T-helper 1 cell (primary cell): ENCODE results near the gene STYXL1.
A peak's percentile ranks its signal among the peaks of the same experiment; 100 is the strongest.
"Not testable (repeated sequence)": the region's sequence is repeated elsewhere in the genome, so short reads cannot be mapped to it uniquely, and the experiment has no call there.

ENCODE experiments used
- DNase-seq, 5 donors: peaks; one replicate each; pipeline ENCODE4 v3.0.0-alpha.2; 2012 to 2020
- total RNA-seq, 4 donors: gene quantifications; one replicate each; lab custom pipeline; 2026; lab: John Stamatoyannopoulos, UW

Gene STYXL1, protein sequence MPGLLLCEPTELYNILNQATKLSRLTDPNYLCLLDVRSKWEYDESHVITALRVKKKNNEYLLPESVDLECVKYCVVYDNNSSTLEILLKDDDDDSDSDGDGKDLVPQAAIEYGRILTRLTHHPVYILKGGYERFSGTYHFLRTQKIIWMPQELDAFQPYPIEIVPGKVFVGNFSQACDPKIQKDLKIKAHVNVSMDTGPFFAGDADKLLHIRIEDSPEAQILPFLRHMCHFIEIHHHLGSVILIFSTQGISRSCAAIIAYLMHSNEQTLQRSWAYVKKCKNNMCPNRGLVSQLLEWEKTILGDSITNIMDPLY
- 7.9 to 13.0 (median 9.6) reads per million in 4 donors for total RNA-seq

DNA sequence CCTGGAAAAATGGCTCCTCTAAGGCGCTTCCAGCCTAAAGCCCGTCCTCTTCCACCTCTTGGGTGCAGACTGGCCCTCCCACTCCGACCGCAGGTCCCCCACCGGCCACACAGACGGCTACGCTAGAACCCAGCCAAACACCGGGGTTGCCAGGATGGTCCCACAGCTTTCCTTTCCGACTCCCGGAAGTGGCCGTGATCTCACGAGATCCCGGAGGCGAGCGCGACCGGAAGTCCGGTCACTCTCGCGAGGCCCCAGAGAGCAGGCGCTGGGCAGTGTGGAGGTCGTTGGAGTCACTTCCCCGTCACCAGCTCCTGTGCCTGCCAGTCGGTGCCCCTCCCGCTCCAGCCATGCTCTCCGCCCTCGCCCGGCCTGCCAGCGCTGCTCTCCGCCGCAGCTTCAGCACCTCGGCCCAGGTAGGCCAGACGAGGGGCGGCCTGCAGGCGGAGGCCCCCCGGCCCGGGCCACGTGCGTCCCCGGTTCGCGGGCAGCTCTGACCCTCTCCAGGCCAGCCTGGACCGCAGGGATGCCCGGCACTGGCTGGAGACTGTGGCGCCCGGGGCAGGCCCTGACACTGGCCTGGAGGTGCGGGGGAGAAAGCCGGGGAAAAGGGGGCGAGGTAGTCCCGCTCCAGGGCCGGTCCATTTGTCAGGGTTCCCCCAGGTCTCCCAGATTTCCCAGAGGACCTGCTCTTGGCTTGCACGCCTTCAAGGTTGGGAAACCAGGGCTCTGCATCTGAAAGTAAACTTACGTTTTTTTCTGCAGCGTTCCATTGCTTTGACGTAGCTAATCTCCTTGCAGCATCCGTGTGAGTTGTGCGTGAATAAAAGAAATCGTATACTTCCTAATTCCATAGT, at the start of gene STYXL1, which contains the start of gene MDH2:
TSS of gene STYXL1 (minus strand) at position 190 of the 857 bp plus-strand sequence. CDS start 17,477 bp downstream, outside the sequence.
TSS of gene MDH2 (plus strand) at position 296 of the 857 bp plus-strand sequence. CDS start at position 351, 55 bp downstream.
- peak; percentile 73 to 94 (median 80) for DNase-seq

DNA sequence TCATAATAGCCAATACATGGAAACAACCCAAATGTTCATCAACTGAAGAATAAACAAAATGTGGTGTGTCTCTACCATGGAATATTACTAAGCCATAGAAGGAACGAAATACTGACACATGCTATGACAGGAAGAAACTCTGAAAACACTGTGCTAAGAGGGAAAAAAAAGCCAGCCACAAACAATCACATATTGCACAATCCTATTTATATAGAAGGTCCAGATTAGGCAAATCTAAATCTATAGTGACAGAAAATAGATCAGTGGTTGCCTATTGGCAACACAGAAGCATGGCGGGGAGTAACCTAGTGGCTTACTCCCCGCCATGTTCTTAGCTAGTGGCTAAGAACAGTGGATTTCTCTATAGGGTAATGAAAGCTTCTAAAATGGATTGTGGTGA, 48.1 kb upstream of the STYXL1 start:
- no peak for DNase-seq

DNA sequence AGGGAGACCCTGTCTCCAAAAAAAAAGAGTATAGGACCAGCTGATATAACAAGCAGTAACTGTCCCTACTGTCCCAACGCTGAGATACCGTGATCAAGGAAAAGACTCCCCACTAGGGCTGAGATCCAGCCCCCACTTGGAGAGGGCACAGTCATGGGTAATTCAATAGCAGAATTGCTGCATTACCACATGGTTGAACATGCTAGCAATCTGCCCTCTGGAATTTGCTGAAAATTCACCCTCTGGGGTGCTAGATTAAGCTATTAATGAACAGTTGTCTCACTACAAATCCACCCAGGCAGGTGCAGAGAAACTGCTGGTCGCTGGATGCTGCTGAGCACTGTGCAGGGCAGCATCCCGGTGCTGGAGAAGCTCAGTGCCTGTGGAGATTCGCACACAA, 46.5 kb upstream of the STYXL1 start:
- not testable (repeated sequence) for DNase-seq

DNA sequence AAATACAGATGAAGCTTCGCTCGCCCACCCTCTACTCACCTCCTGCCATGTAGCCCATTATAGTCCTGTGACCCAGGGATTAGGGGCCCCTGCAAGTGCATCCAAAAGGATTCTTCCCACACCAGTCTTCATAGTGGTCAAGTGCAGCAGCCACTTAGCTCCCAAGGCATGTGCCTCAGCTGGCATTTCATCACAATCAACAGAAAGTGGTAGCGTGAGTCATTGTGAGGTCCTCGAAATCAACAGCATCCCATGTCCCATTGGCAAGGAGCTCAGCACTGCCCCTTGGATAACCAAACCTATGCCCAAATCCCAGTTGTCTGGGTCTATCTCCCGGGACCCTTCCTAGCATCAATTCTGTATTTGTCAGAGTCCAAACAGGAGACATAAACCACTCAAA, 45.7 kb upstream of the STYXL1 start:
- DNase-seq = not testable (repeated sequence)

DNA sequence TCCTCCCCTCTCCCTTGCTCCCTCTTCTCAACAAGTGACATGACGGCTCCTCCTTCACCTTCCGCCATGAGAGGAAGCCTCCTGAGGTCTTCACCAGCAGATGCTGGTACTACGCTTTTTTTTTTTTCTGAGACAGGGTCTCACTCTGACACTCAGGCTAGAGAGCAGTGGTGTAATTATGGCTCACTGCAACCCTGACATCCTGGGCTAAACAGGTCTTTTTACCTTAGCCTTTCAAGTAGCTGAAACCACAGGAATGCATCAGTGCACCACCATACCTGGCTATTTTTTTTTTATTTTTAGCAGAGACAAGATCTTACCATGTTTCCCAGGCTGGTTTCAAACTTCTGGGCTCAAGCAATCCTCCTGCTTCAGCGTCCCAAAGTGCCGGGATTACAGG, 43.7 kb upstream of the STYXL1 start:
- DNase-seq = no peak

DNA sequence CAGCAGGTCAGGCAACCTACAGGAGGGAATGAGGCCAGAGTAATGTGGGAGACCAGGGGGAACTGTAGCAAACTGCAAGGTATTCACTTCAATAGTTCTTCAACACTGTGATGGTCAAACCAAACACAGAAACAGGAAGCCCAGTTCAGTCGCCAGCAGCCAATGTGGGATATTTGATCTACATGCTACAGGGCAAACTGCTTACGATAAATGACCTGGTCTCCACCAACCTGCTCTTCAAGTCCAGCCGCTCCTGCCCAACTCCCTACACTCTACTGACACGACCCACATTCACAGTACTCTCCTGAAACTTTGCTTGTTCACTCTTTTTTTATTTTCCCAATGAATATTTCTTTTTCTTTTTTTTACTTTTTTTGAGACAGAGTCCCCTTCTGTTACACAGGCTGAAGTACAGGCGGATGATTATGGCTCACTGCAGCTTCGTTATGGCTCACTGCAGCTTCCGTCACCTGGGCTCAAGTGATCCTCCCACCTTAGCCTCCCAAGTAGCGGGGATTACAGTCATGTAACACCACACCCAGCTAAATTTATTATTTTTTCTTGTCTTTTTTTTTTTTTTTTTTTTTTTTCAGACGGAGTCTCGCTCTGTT, 42.2 kb upstream of the STYXL1 start:
- no peak for DNase-seq

DNA sequence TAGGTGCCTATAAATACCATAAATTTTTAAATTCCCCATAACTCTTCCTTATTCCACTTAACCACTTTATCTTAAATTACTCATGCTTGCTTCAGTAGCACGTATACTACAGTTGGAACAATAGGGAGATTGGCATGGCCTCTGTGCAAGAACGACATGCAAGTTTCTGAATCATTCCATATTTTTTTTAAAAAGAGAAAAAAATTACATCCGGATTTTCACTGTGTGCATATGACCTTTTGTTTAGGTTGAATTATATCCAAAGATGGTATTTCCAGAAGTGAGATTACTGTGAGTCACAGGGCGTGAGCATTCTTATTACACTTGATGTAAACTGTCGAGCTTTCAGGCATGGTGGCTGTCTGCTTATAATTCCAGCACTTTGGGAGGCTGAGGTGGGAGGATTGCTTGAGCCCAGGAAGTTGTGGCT, 39.6 kb upstream of the STYXL1 start:
- not testable (repeated sequence) for DNase-seq

DNA sequence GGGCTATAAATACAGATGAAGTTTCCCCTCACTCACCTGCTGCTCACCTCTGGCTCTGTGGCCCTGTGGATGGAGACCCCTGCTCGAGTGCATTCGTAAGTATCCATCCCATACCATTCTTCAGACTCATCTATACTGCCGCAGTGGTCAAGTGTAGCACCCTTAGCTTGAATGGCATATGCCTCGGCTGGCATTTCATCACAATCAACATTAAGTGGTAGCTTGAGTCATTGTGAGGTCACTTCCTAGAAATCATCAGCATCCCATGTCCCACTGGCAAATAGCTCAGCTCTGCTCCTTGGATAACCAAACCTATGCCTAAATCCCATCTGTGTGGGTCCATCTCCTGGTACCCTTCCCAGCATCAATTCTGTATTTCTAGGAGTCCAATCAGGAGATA, 38.3 kb upstream of the STYXL1 start:
- no peak for DNase-seq

DNA sequence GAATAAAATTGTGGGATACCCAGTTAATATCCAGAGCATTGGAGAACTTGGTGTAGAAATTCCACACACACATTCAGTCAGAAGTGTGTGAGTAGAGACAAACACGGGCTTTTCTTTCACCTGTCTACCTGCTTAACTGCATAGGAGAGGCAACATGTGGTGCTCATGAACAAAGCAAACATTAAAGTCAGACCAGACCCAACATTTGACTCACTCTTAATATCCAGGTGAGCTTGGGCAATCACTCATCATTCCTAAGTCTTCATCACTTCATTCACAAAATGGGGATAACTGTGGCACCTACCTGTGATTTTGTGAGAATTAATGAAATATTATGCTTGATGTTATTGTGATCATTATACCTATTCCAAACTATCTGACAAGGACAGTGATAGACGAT, 36.3 kb upstream of the STYXL1 start:
- DNase-seq = not testable (repeated sequence)

DNA sequence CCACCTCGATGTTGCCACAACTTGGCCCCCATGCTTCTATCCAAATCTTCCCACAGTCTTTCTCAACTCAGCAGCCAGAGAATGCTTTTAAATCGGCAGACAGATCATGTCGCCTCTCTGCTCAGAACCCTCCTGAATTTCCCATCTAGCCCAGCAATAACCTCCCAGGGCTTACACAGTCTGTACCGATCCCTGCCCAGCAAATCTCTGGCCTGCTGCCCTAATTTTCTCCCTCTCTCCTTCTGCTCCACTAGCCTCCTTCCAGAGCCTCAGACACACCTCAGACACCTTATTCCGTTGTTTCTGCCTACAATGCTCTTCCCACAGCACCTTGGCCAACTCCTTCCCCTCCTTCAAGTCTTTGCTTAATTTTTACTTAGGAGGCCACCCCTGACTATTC, 32.4 kb upstream of the STYXL1 start:
- DNase-seq = no peak

DNA sequence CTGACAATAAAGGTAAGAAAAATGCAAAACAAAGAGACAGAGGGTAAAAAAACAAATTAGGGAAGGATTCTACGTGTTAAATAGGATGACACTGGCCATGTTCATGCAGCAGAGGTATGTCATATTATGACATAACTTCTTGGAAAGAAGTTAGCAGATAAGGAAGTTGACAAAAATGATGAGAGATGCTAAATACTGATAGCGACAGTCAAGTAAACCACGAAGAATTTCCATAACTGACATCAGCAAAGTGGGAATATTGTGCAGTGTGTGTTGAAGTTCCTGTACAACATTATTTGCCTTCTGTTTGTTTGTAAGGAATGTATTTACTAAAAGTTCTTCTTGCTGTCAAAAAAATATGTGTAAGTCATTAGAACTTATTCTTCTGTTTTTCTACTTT, 29.6 kb upstream of the STYXL1 start:
- DNase-seq = peak in 1 of 5 donors; percentile 20

DNA sequence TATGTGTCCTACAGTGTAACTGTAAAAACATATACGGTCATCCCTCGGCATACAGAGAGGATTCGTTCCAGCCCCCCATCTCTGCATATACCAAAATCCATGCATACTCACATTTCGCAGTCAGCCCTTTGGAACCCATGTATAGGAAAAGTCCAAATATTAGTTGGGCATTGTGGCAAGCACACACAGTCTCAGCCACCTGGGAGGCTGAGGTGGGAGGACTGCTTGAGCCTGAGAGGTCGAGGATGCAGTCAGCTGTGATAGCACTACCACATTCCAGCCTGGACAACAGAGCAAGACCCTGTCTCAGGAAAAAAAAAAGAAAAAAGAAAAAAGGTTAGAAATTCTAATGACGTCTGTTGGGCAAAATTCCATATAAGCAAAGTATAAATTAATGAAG, 29.2 kb upstream of the STYXL1 start:
- no peak for DNase-seq

DNA sequence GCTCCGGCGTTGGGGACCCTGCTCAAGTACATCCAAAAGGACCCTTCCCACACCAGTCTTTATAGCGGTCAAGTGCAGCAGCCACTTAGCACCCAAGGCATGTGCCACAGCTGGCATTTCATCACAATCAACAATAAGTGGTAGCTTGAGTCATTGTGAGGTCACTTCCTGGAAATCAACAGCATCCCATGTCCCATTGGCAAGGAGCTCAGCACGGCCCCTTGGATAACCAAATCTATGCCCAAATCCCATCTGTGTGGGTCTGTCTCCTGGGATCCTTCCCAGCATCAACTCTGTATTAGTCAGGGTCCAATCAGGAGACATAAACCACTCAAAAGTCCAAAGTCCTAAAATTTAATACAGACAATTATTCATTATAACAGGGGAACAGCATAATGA, 27.2 kb upstream of the STYXL1 start:
- DNase-seq = no peak

DNA sequence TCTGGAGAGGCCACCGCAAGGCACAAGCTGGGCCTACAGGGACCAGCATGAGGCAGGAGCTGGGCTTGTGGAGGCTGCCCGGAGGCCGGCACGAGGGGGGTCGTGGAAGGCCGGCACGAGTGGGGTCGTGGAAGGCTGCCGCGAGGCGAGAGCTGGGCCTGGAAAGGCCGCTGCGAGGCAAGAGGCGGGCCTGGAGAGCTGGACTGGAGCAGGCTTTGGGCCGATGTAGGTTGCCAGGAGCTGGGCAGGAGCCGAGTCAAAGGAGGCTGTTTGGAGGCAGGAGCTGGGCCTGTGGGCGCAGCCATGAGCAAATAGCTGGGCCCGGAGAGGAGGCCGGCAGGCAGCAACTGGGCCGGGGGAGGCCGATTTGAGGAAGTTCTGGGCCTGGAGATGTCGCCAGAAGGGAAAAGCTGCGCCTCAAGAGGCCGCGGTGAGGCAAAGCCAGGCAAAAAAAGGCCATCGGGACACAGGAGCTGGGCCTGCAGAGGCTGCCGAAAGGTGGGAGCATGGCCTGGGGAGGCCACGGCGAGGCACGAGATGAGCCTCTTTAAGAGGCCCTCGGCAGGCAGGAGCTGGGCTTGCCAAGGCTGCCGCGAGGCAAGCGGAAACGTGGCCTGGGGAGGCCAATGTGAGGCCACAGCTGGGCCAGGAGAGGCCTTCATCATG, 26.6 kb upstream of the STYXL1 start:
- DNase-seq = no peak

DNA sequence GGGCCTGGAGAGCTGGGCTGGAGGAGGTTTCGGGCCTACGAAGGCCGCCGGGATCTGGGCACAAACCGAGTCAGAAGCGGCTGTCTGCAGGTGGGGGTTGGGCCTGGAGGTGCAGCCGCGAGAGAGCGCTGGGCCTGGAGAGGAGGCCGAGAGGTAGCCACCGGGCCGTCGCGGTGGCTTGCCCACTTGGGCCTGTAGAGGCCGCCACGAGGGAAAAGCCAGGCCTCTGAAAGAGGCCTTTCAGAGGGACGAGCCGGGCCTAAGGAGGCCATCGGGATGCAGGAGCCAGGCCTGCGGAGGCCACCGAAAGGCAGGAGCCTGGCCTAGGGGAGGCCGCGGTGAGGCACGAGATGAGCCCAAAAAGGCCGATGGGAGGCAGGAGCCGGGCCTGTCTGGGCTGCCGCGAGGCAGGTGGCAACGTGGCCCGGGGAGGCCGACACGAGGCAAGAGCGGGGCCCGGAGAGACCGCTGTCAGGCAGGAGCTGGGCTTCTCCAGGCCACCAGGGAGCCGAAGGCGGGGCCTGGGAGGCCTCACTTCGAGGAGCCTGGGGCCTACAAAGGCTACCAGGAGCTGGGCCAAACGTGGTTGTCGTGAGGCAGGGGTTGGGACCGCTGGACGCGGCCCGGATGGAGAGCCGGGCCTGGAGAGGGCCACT, 25.7 kb upstream of the STYXL1 start:
- DNase-seq = no peak

DNA sequence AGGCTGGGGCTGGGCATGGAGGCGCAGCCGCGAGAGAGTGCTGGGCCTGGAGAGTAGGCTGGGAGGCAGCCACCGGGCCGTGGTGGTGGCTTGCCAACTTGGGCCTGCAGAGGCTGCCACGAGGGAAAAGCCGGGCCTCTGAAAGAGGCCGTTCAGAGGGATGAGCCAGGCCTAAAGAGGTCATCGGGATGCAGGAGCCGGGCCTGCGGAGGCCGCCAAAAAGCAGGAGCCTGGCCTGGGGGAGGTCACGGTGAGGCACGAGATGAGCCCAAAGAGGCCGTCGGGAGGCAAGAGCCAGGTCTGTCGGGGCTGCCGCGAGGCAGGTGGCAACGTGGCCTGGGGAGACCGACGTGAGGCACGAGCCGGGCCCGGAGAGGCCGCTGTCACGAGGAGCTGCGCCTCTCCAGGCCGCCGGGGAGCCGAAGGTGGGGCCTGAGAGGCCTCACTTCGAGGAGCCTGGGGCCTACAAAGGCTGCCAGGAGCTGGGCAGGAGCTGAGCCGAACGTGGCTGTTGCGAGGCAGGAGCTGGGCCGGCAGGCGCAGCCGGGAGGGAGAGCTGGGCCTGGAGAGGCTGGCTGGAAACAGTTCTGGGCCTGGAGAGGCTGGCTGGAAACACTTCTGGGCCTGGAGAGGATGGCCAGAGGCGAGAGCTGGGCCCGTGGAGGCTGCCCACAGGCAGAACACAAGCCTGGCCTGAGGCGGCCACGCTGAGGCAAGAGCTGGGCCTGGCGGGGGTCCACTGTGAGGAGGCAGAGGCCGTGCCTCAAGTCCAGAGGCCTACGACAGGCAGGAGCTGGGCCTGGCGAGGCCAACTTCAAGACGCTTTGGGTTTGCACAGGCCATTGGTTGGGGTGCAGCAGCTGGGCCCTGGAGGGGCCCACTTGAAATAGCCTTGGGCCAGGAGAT, 24.7 kb upstream of the STYXL1 start:
- DNase-seq = no peak

DNA sequence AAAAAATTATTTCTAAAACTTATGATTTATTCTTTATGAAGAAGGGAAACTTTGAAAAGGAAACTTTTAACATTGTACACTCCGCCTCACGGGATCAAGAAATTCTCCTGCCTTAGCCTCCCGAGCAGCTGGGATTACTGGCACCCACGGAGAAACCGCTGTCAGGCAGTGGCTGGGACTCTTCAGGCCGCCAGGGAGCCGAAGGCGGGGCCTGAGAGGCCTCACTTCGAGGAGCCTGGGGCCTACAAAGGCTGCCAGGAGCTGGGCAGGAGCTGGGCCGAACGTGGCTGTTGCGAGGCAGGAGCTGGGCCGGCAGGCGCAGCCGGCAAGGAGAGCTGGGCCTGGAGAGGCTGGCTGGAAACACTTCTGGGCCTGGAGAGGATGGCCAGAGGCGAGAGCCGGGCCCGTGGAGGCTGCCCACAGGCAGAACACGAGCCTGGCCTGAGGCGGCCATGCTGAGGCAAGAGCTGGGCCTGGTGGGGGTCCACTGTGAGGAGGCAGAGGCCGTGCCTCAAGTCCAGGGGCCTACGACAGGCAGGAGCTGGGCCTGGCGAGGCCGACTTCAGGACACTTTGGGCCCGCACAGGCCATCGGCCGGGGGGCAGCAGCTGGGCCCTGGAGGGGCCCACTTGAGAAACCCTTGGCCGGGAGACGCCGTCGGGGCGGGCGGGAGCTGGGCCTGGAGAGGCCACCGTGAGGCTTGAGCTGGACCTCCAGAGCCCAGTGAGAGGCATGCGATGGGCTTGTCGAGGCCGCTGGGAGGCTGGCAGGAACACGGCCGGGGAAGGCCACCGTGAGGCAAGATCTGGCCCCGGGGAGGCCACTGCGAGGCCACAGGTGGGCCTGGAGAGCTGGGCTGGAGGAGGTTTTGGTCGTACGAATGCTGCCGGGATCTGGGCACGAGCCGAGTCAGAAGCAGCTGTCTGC, 23.8 kb upstream of the STYXL1 start:
- no peak for DNase-seq

DNA sequence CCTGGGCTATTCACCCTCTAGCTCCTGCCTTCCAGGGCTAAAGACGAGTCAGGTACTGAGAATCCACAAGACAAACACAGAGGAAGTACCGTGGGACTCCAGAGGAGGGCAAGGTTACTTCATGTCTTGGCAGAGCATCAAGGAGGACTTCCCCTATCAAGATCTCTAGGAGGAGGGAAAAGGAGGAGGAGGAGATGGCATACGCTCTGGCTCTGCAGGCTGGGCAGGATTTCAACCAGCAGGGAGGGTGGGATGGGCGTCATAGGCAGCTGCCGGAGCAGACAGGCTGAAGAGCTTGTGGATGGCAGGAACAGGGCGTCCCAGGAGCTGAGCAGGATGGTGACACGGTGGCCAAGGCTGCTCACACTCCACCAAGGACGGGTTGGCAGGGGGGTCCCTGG, 21.4 kb upstream of the STYXL1 start:
- DNase-seq = no peak

DNA sequence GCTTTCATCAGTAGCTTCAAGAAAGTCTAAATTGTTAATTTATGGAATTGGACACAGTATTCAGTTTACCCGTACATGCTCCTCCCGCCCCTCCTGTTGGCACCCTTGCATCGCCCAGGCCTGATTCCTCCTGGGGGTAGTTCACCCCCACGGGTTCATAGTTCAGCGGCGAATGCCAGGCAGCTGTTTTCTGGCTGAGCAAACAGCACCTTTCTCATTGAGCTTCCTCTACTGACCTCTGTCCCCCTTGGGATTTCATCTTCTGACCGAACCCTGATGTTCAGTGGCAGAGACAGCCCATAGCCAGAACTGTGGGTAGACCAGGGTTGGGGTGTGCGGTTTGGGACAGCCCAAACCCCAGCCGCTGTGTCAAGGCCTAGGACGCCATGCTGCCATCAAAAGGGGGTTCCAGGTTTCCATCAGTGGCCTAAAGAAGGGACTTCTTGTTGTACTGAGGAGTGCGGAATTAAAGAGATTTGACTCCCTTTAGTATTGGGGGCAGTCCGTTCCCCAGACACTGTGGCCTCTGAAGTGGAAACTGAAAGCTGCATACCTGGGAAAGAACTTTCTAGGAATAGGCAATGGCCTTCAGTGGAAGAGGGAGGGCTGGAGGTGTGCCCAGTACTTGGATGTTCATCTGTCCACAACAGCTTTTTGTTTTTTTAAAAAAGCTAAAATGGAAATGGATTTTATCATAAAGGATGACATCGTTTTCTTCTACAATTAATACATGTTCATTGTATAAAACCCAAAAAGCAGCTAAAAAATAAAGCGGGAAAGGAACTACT, 19.1 kb upstream of the STYXL1 start:
- DNase-seq = no peak
